Lower lobe of right lung (tissue), 2 donors: ENCODE data around the gene ACER2. TPM values are rescaled to one million over a fixed set of nuclear protein-coding genes. Genes with fewer than 3 reads are reported as not detected.

Source experiments
- ATAC-seq, 2 donors: fragments of 200-7000 bp; cut with Tn5 transposase; one replicate each; pipeline ENCODE4 v1.9.1; 2020 to 2022; ENCODE audit warnings: mild to moderate bottlenecking in 2 of 2, moderate library complexity in 2 of 2
- DNase-seq: peaks from one replicate; pipeline ENCODE4 v3.0.0-alpha.2; 2020
- H3K27ac ChIP-seq: fragments of 200-600 bp; one replicate; pipeline ENCODE4 v1.8.0; 2022
- H3K27me3 ChIP-seq: fragments of 200-600 bp; one replicate; pipeline ENCODE4 v1.8.0; 2022; ENCODE audit warnings: low read depth
- H3K36me3 ChIP-seq: fragments of 200-600 bp; one replicate; pipeline ENCODE4 v1.8.0; 2022; ENCODE audit warnings: mild to moderate bottlenecking
- H3K4me1 ChIP-seq: fragments of 200-600 bp; one replicate; pipeline ENCODE4 v1.8.0; 2022
- H3K4me3 ChIP-seq: fragments of 200-600 bp; one replicate; pipeline ENCODE4 v1.8.0; 2022; ENCODE audit warnings: mild to moderate bottlenecking
- H3K9me3 ChIP-seq: fragments of 200-600 bp; one replicate; pipeline ENCODE4 v1.8.0; 2022
- intact Hi-C: fragments of 100-400 bp; cut with DNase I; formaldehyde crosslinking; loops from one replicate; pipeline ENCODE4 v1.11.0; 2022
- total RNA-seq: library from RNA; stranded (reverse); fragmentation: NEBNext Ultra II Directional; extraction: Animal tissue kit (Norgen Biotek cat#: 25700); gene quantifications from one replicate; pipeline ENCODE4 v1.2.1, GENCODE V29; 2021
- TF ChIP-seq, protein P1 (sequence below): fragments of 200-600 bp; IDR thresholded peaks from one replicate; pipeline ENCODE4 v1.8.0; 2022; ENCODE audit warnings: antibody characterized with exemption, mild to moderate bottlenecking
- donor health status: DM: no; HTN: yes; CAD: no; lungs with severe emphysema.

ACER2 gene
- total RNA-seq, 1 donor from 2014 or later, result 5.9 TPM

DNA sequence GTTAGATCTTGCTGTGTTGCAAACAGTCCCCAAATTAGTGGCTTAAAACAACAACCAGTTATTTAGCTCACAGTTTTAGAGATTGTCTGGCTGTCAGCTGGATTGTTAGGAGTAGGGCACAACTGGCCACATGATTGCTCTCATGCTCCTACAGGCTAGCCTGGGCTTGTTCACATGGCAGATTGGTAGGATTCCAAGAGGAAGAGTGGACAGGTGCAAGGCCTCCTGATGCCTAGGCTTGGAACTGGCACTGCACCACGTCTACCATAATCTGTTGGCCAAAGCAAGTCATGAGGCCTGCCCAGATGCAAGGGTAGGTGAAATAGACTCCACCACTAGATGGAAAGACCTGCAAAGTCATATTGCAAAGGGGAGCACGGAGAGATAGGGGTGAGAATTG, 76.4 kb downstream of the ACER2 start:
- no peak for DNase-seq
- no peak for ATAC-seq
- Histone ChIP-seq H3K36me3 (no peaks in the 10 kb centered on the region), H3K9me3 (no peaks in the 10 kb centered on the region), H3K27me3 (no peaks in the 10 kb centered on the region), H3K27ac (no peak overlapping the region), H3K4me3 (no peak overlapping the region), H3K4me1 (no peaks in the 10 kb centered on the region)
- intact Hi-C loops, result no loop called here
- TF ChIP-seq, protein P1, sequence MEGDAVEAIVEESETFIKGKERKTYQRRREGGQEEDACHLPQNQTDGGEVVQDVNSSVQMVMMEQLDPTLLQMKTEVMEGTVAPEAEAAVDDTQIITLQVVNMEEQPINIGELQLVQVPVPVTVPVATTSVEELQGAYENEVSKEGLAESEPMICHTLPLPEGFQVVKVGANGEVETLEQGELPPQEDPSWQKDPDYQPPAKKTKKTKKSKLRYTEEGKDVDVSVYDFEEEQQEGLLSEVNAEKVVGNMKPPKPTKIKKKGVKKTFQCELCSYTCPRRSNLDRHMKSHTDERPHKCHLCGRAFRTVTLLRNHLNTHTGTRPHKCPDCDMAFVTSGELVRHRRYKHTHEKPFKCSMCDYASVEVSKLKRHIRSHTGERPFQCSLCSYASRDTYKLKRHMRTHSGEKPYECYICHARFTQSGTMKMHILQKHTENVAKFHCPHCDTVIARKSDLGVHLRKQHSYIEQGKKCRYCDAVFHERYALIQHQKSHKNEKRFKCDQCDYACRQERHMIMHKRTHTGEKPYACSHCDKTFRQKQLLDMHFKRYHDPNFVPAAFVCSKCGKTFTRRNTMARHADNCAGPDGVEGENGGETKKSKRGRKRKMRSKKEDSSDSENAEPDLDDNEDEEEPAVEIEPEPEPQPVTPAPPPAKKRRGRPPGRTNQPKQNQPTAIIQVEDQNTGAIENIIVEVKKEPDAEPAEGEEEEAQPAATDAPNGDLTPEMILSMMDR, result no peak

DNA sequence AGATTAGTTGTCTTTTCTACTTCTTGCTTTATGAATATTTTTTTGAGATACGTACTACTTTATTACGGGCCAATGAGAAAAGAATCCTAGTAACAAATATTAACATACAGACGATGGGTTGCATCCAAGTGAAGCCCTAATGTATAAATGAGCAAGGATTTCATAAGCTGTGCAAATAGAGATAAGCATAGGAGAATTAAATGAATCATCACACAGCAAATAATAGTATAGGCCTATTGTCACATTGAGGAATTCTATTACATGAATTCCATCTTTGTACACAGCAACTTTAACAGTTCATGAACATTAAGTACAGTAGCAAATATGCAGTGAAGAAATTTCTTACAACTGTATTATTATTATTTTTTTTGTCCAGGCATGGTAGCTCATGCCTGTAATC, 78.0 kb downstream of the ACER2 start:
- Histone ChIP-seq H3K4me3 (no peak overlapping the region), H3K36me3 (no peaks in the 10 kb centered on the region), H3K27ac (no peak overlapping the region), H3K9me3 (no peaks in the 10 kb centered on the region), H3K4me1 (no peaks in the 10 kb centered on the region), H3K27me3 (no peaks in the 10 kb centered on the region)
- intact Hi-C loops, result no loop called here
- TF ChIP-seq, protein P1, result no peak
- no peak for ATAC-seq
- DNase-seq, result no peak

DNA sequence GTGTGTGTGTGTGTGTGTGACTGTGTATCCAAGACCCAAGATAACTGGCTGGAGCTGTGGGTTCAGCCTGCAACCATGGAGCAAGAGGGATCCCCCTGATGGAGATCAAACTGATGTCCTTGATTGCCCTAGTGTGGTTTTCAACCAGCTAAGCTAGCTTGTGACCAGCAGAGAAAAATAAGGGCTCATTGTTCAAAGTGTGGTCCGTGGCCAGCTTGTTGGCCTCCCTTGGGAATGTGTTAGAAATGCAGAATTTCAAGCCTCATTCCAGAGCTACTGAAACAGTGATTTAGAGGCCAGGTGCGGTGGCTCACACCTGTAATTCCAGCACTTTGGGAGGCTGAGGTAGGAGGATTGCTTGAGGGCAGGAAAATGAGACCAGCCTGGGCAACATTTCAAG, 79.9 kb downstream of the ACER2 start:
- H3K9me3 ChIP-seq, result no peaks in the 10 kb centered on the region
- intact Hi-C loops, result no loop called here
- DNase-seq, result no peak
- no peaks in the 10 kb centered on the region for H3K36me3 ChIP-seq
- no peak overlapping the region for H3K27ac ChIP-seq
- no peaks in the 10 kb centered on the region for H3K27me3 ChIP-seq
- no peak overlapping the region for H3K4me3 ChIP-seq
- TF ChIP-seq, protein P1, result no peak
- no peak for ATAC-seq
- H3K4me1 ChIP-seq, result peaks cover 9% of the 10 kb centered on the region

DNA sequence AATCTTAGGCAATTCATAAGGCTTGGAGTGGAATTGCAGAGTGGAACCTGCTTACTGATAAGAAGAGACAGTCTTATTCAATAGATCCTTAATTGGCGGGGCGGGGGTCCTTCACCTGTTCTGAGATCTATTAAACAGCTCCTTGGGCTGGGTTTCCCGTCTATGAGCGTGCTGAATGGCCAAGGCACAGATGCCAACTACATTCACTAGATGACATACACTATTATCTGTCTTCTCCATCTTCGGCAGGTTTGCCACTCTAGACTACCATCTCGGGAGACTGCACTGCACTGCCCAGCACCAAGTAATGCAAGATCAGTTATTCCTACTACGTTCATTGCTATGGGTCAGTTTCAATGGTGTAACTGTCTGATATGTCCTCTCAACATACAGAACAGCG, 81.5 kb downstream of the ACER2 start:
- Histone ChIP-seq H3K9me3 (no peaks in the 10 kb centered on the region), H3K27ac (no peak overlapping the region), H3K36me3 (no peaks in the 10 kb centered on the region), H3K27me3 (no peaks in the 10 kb centered on the region), H3K4me1 (peaks cover 9% of the 10 kb centered on the region), H3K4me3 (no peak overlapping the region)
- DNase-seq (no peak), ATAC-seq (no peak)
- TF ChIP-seq, protein P1, result no peak
- intact Hi-C loops, result no loop called here

DNA sequence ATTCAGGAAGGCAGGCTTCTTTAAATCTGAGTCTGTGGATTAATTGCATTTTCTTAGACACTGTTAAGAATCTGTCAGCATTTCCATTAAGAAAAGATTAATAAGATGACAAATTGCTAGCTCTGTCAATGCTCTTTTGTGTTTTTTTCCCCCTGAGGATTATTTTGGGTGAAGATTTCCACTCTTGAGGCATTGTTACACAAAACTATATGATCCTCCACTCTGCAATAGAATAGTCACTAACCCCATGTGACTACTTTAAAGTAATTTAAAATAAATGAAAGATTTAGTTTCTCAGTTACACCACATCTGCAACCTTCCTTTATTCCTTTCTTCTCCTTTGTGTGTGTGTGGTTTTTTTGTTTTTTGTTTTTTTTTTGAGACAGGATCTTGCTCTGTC, 82.0 kb downstream of the ACER2 start:
- DNase-seq (no peak), ATAC-seq (no peak)
- Histone ChIP-seq H3K27ac (no peak overlapping the region), H3K36me3 (no peaks in the 10 kb centered on the region), H3K4me3 (no peak overlapping the region), H3K9me3 (no peaks in the 10 kb centered on the region), H3K4me1 (peaks cover 9% of the 10 kb centered on the region), H3K27me3 (no peaks in the 10 kb centered on the region)
- intact Hi-C loops, result no loop called here
- TF ChIP-seq, protein P1, result no peak

DNA sequence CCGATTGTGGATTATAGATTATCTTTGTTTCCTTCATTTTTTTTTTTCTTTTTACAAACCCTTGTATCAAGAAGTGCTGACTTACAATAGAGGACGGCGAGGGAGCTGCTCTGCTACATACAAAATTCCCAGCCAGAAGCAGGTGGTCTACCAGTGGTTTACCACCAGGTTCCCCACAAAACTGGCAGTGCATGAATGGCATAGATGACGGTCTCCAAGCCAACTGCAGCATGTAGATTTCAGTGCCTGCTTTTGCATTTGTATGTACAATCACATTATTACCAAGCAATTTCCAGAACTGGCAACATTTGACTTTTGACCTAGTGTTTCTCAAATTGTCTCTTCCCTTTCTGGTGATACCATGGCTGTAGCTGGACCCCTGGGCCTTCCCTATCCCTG, 84.0 kb downstream of the ACER2 start:
- H3K36me3 ChIP-seq, result no peaks in the 10 kb centered on the region
- intact Hi-C loops, result no loop called here
- H3K4me1 ChIP-seq, result peaks cover 9% of the 10 kb centered on the region
- TF ChIP-seq, protein P1, result no peak
- no peak overlapping the region for H3K4me3 ChIP-seq
- no peaks in the 10 kb centered on the region for H3K9me3 ChIP-seq
- DNase-seq (no peak), ATAC-seq (no peak)
- H3K27me3 ChIP-seq, result no peaks in the 10 kb centered on the region
- peak overlapping the region; percentile 71 for H3K27ac ChIP-seq
